Activated effector memory CD4-positive, alpha-beta T cell treated with anti-CD3 and anti-CD28 coated beads, Interleukin-2, amount 50 U/mL, for 16 hours (primary cell): Measurements from ENCODE around the gene E2F4.

Experiments
- DNase-seq: peaks from one replicate; pipeline ENCODE4 v3.0.0-alpha.2; 2020

E2F4 gene

GRCh38 chr16:67157892-67158635 is 33.9 kb upstream of the E2F4 start:
- DNase-seq, result no peak

- DNase-seq, result peak; percentile 93
These were observed 33.0 kb upstream of the E2F4 start for GRCh38 chr16:67158637-67159600.

GRCh38 chr16:67161595-67162058 is 30.3 kb upstream of the E2F4 start:
- no peak for DNase-seq

- DNase-seq, result no peak
These were observed 29.3 kb upstream of the E2F4 start for GRCh38 chr16:67162506-67163163.

GRCh38 chr16:67163164-67163998 is 28.6 kb upstream of the E2F4 start:
- DNase-seq, result peak; percentile 78

GRCh38 chr16:67163999-67164558 is 27.9 kb upstream of the E2F4 start:
- DNase-seq, result no peak

GRCh38 chr16:67164599-67165061 is 27.3 kb upstream of the E2F4 start, which contains the start of gene HSF4:
TSS of gene HSF4 (plus strand) at chr16:67164745. CDS start at chr16:67164812, 67 bp downstream.
- no peak for DNase-seq

GRCh38 chr16:67165121-67166078 is 26.6 kb upstream of the E2F4 start:
- no peak for DNase-seq

- no peak for DNase-seq
These were observed 25.8 kb upstream of the E2F4 start for GRCh38 chr16:67166110-67166547.

- no peak for DNase-seq
These were observed 25.3 kb upstream of the E2F4 start for GRCh38 chr16:67166598-67167168.

GRCh38 chr16:67167588-67167987 is 24.4 kb upstream of the E2F4 start:
- no peak for DNase-seq

- no peak for DNase-seq
These were observed 22.9 kb upstream of the E2F4 start for GRCh38 chr16:67169011-67169451.

GRCh38 chr16:67169642-67170167 is 22.2 kb upstream of the E2F4 start:
- DNase-seq, result peak; percentile 75

GRCh38 chr16:67170168-67170948 is 21.6 kb upstream of the E2F4 start, which contains the start of gene NOL3:
TSS of gene NOL3 (plus strand) at chr16:67170538.
- DNase-seq, result peak; percentile 71

GRCh38 chr16:67170949-67171649 is 20.9 kb upstream of the E2F4 start:
- no peak for DNase-seq

GRCh38 chr16:67173323-67173722 is 18.6 kb upstream of the E2F4 start:
- no peak for DNase-seq

GRCh38 chr16:67173808-67174705 is 17.9 kb upstream of the E2F4 start:
- DNase-seq, result peak; percentile 88
